ENCODE measurements around the gene TNS3. TPM values are rescaled to one million over a fixed set of nuclear protein-coding genes. Genes with fewer than 3 reads are reported as not detected.
"Not testable (repeated sequence)": the region's sequence is repeated elsewhere in the genome, so short reads cannot be mapped to it uniquely, and the experiment has no call there.

Gene TNS3
- total RNA-seq, 4 donors from 2014 or later, result 34.6 to 52.5 (median 48.6) TPM

DNA sequence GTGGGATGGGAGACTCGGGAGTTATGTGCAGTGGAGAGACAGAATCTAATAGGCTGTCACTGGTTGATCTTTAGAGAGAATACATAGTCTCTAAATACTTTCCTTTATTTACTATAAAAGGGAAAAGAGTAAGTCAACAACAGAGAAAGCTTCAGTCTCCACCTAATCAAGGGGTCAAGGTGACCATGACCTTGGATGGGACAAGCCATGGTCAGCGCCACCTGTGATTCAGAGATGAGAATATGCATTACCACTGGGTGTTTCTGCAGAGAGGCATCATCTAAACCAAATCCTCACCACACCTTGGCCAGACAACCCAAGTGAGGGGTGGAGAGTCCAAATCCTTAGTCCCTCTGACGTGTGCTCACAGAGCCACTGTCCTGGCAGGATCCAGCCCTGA is 39.9 kb downstream of the TNS3 start:
- no peak for DNase-seq (ENCODE audit: extremely low spot score)
- no peak overlapping the region for H3K27ac ChIP-seq (replicated peaks in 1 of 4)
- intact Hi-C loops (cut with DNase I), result no loop called here
- peaks cover 0 to 6% (median 0%) of the 10 kb centered on the region in 4 donors for H3K27me3 ChIP-seq
- TF ChIP-seq EP300 (IDR thresholded peaks at IDR 0.05), result no peak
- TF ChIP-seq POLR2A (IDR thresholded peaks at IDR 0.05; ENCODE audit: low read depth), result no peak
- no peak for TF ChIP-seq POLR2AphosphoS5 (IDR thresholded peaks at IDR 0.05)
- TF ChIP-seq, protein P1, sequence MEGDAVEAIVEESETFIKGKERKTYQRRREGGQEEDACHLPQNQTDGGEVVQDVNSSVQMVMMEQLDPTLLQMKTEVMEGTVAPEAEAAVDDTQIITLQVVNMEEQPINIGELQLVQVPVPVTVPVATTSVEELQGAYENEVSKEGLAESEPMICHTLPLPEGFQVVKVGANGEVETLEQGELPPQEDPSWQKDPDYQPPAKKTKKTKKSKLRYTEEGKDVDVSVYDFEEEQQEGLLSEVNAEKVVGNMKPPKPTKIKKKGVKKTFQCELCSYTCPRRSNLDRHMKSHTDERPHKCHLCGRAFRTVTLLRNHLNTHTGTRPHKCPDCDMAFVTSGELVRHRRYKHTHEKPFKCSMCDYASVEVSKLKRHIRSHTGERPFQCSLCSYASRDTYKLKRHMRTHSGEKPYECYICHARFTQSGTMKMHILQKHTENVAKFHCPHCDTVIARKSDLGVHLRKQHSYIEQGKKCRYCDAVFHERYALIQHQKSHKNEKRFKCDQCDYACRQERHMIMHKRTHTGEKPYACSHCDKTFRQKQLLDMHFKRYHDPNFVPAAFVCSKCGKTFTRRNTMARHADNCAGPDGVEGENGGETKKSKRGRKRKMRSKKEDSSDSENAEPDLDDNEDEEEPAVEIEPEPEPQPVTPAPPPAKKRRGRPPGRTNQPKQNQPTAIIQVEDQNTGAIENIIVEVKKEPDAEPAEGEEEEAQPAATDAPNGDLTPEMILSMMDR (IDR thresholded peaks at IDR 0.05), result no peak
- no peaks in the 10 kb centered on the region for H3K36me3 ChIP-seq
- no peaks in the 10 kb centered on the region for H3K9me3 ChIP-seq
- peaks cover 10 to 46% (median 29%) of the 10 kb centered on the region in 4 donors for H3K4me1 ChIP-seq
- H3K4me3 ChIP-seq, result no peak overlapping the region
- WGBS, result 98% methylated on average over 3 of the region's 3 CpGs

DNA sequence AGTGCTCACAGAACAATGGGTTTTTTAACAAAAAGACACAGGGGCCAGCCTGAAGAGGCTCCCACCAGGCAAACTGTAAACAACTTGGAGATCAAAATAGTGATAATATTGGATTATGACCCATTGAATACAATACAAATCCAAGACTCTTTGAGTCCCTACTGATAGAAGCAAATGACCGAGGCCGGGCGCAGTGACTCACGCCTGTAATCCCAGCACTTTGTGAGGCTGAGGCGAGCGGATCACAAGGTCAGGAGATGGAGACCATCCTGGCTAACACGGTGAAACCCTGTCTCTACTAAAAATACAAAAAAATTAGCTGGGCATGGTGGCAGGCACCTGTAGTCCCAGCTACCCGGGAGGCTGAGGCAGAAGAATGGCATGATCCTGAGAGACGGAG is 40.4 kb downstream of the TNS3 start:
- DNase-seq (ENCODE audit: extremely low spot score); H3K27ac ChIP-seq (replicated peaks in 1 of 4); H3K27me3 ChIP-seq; H3K36me3 ChIP-seq; intact Hi-C loops (cut with DNase I); H3K4me3 ChIP-seq; H3K9me3 ChIP-seq: not testable (repeated sequence)
- 96% methylated on average over 9 of the region's 9 CpGs for WGBS
- peaks cover 10 to 52% (median 34%) of the 10 kb centered on the region in 4 donors for H3K4me1 ChIP-seq

GRCh38 chr7:47540387-47541350 is 41.2 kb downstream of the TNS3 start:
- no peak overlapping the region for H3K4me3 ChIP-seq
- H3K9me3 ChIP-seq, result no peaks in the 10 kb centered on the region
- H3K36me3 ChIP-seq, result no peaks in the 10 kb centered on the region
- no peak overlapping the region for H3K27ac ChIP-seq (replicated peaks in 1 of 4)
- TF ChIP-seq, protein P1 (IDR thresholded peaks at IDR 0.05), result no peak
- H3K4me1 ChIP-seq, result peaks cover 10 to 60% (median 42%) of the 10 kb centered on the region in 4 donors
- intact Hi-C loops (cut with DNase I), result no loop called here
- H3K27me3 ChIP-seq, result peaks cover 0 to 10% (median 0%) of the 10 kb centered on the region in 4 donors
- WGBS, result 90% methylated on average over 22 of the region's 22 CpGs
- DNase-seq (ENCODE audit: extremely low spot score), result no peak

GRCh38 chr7:47540053-47540386 is 41.9 kb downstream of the TNS3 start:
- peaks cover 0 to 10% (median 0%) of the 10 kb centered on the region in 4 donors for H3K27me3 ChIP-seq
- 98% methylated on average over 4 of the region's 4 CpGs for WGBS
- TF ChIP-seq POLR2AphosphoS5 (IDR thresholded peaks at IDR 0.05) (no peak), EP300 (IDR thresholded peaks at IDR 0.05) (no peak), POLR2A (IDR thresholded peaks at IDR 0.05; ENCODE audit: low read depth) (no peak)
- TF ChIP-seq, protein P1 (IDR thresholded peaks at IDR 0.05), result no peak
- H3K36me3 ChIP-seq, result no peaks in the 10 kb centered on the region
- peaks cover 10 to 67% (median 49%) of the 10 kb centered on the region in 4 donors for H3K4me1 ChIP-seq
- DNase-seq (ENCODE audit: extremely low spot score), result no peak
- H3K27ac ChIP-seq (replicated peaks in 1 of 4), result no peak overlapping the region
- no peak overlapping the region for H3K4me3 ChIP-seq
- intact Hi-C loops (cut with DNase I), result no loop called here
- H3K9me3 ChIP-seq, result no peaks in the 10 kb centered on the region

GRCh38 chr7:47539398-47540052 is 42.4 kb downstream of the TNS3 start:
- no peak for DNase-seq (ENCODE audit: extremely low spot score)
- no peaks in the 10 kb centered on the region for H3K36me3 ChIP-seq
- H3K9me3 ChIP-seq, result no peaks in the 10 kb centered on the region
- H3K27ac ChIP-seq (replicated peaks in 1 of 4), result no peak overlapping the region
- peaks cover 0 to 10% (median 0%) of the 10 kb centered on the region in 4 donors for H3K27me3 ChIP-seq
- intact Hi-C loops (cut with DNase I), result no loop called here
- WGBS, result 98% methylated on average over 8 of the region's 9 CpGs
- H3K4me1 ChIP-seq, result peaks cover 10 to 66% (median 53%) of the 10 kb centered on the region in 4 donors
- no peak overlapping the region for H3K4me3 ChIP-seq
- no peak for TF ChIP-seq POLR2AphosphoS5 (IDR thresholded peaks at IDR 0.05)
